MM.1S (cell line): ENCODE results near the gene FCER1G.

ENCODE experiments used
- DNase-seq: peaks from one replicate; pipeline ENCODE4 v3.0.0-alpha.2; 2015
- H2AFZ ChIP-seq: fragments of 300-600 bp; sonication (generic); 2 replicates; pipeline ENCODE4 v1.6.0; 2016; ENCODE audit warnings: antibody characterized with exemption, low read length
- H3F3A ChIP-seq: fragments of 300-600 bp; sonication (generic); 2 replicates; pipeline ENCODE4 v1.6.1; 2016; ENCODE audit warnings: mild to moderate bottlenecking, antibody characterized with exemption, low read length, moderate library complexity, mixed read lengths; ENCODE audit not compliant: insufficient read depth
- H3K27ac ChIP-seq: fragments of 300-600 bp; sonication (generic); 2 replicates; pipeline ENCODE4 v1.5.1; 2016; ENCODE audit warnings: mild to moderate bottlenecking, low read length
- H3K27me3 ChIP-seq: fragments of 300-600 bp; sonication (generic); replicated peaks from 2 replicates; pipeline ENCODE4 v1.6.0; 2016; ENCODE audit warnings: low read length; ENCODE audit not compliant: insufficient read depth
- H3K36me3 ChIP-seq: fragments of 300-600 bp; sonication (generic); replicated peaks from 2 replicates; pipeline ENCODE4 v1.6.1; 2016; ENCODE audit warnings: mild to moderate bottlenecking, low read length, mixed read lengths; ENCODE audit not compliant: insufficient read depth
- H3K4me1 ChIP-seq: fragments of 300-600 bp; sonication (generic); 2 replicates; pipeline ENCODE4 v1.6.1; 2016; ENCODE audit warnings: low read length, mixed read lengths
- H3K4me2 ChIP-seq: fragments of 300-600 bp; sonication (generic); 2 replicates; pipeline ENCODE4 v1.6.0; 2016; ENCODE audit warnings: low read depth, low read length
- H3K4me3 ChIP-seq: fragments of 300-600 bp; sonication (generic); 2 replicates; pipeline ENCODE4 v1.5.1; 2016; ENCODE audit warnings: low read length, mixed read lengths
- H3K79me2 ChIP-seq: fragments of 300-600 bp; sonication (generic); 2 replicates; pipeline ENCODE4 v1.6.1; 2016; ENCODE audit warnings: mixed run types, low read length, mixed read lengths
- H3K9ac ChIP-seq: fragments of 300-600 bp; sonication (generic); 2 replicates; pipeline ENCODE4 v1.6.1; 2016; ENCODE audit warnings: low read length, mixed read lengths
- H3K9me2 ChIP-seq: fragments of 300-600 bp; sonication (generic); replicated peaks from 2 replicates; pipeline ENCODE4 v1.6.1; 2016; ENCODE audit warnings: mild to moderate bottlenecking, low read length, mixed read lengths; ENCODE audit not compliant: insufficient read depth
- H3K9me3 ChIP-seq: fragments of 300-600 bp; sonication (generic); replicated peaks from 2 replicates; pipeline ENCODE4 v1.6.1; 2016; ENCODE audit warnings: mild to moderate bottlenecking, low read length, mixed read lengths; ENCODE audit not compliant: insufficient read depth
- H4K20me1 ChIP-seq: fragments of 300-600 bp; sonication (generic); 2 replicates; pipeline ENCODE4 v1.6.1; 2016; ENCODE audit warnings: mild to moderate bottlenecking, low read length, moderate library complexity, mixed read lengths; ENCODE audit not compliant: insufficient read depth
- CTCF ChIP-seq: fragments of 300-600 bp; sonication (generic); IDR thresholded peaks from 2 replicates; pipeline ENCODE4 v1.5.1; 2016; ENCODE audit warnings: antibody characterized with exemption, low read length, mixed read lengths
- EZH2 ChIP-seq: fragments of 300-600 bp; sonication (generic); optimal IDR thresholded peaks from 2 replicates; pipeline ENCODE3; 2017; ENCODE audit warnings: low read depth, mild to moderate bottlenecking, antibody characterized with exemption, low read length, mixed read lengths
- EZH2phosphoT487 ChIP-seq: fragments of 300-600 bp; sonication (generic); IDR thresholded peaks from 2 replicates; pipeline ENCODE4 v1.6.1; 2018; ENCODE audit warnings: antibody characterized with exemption, low read length

FCER1G gene

GRCh38 chr1:161180639-161181038 is 34.5 kb upstream of the FCER1G start:
- Histone ChIP-seq H3K79me2 (peaks cover 18% of the 10 kb centered on the region), H3K4me2 (no peak overlapping the region), H3K9me2 (no peaks in the 10 kb centered on the region), H2AFZ (no peak overlapping the region), H3K27me3 (no peaks in the 10 kb centered on the region), H4K20me1 (no peaks in the 10 kb centered on the region), H3K4me3 (no peak overlapping the region), H3K27ac (no peak overlapping the region), H3K4me1 (peaks cover 52% of the 10 kb centered on the region), H3K36me3 (no peaks in the 10 kb centered on the region), H3K9ac (no peak overlapping the region), H3F3A (peaks cover 49% of the 10 kb centered on the region), H3K9me3 (no peaks in the 10 kb centered on the region)
- peak; percentile 36 for DNase-seq
- TF ChIP-seq EZH2phosphoT487 (no peak), EZH2 (no peak), CTCF (peak; percentile 66)

GRCh38 chr1:161182214-161182613 is 32.9 kb upstream of the FCER1G start:
- Histone ChIP-seq H3K27ac (peak overlapping the region; percentile 89; the same call in 1 of the 2 replicates), H2AFZ (peak overlapping the region; percentile 51), H4K20me1 (no peaks in the 10 kb centered on the region), H3K9ac (peak overlapping the region; percentile 1; the same call in 1 of the 2 replicates), H3K9me3 (no peaks in the 10 kb centered on the region), H3K4me3 (no peak overlapping the region), H3K79me2 (peaks cover 2% of the 10 kb centered on the region), H3F3A (peaks cover 50% of the 10 kb centered on the region), H3K27me3 (no peaks in the 10 kb centered on the region), H3K4me2 (peak overlapping the region; percentile 44), H3K4me1 (peaks cover 67% of the 10 kb centered on the region), H3K9me2 (no peaks in the 10 kb centered on the region), H3K36me3 (no peaks in the 10 kb centered on the region)
- TF ChIP-seq EZH2phosphoT487 (no peak), CTCF (no peak), EZH2 (no peak)
- DNase-seq, result peak; percentile 89

- peak overlapping the region; percentile 68 for H3K4me2 ChIP-seq
- DNase-seq, result peak; percentile 98
- TF ChIP-seq EZH2phosphoT487, result no peak
- no peak for TF ChIP-seq EZH2
- TF ChIP-seq CTCF, result no peak
- H3K27me3 ChIP-seq, result no peaks in the 10 kb centered on the region
- H4K20me1 ChIP-seq, result no peaks in the 10 kb centered on the region
- H3K9me2 ChIP-seq, result no peaks in the 10 kb centered on the region
- peak overlapping the region; percentile 89 for H3K27ac ChIP-seq
- peak overlapping the region; percentile 25; the same call in 1 of the 2 replicates for H2AFZ ChIP-seq
- H3K79me2 ChIP-seq, result no peaks in the 10 kb centered on the region; the same call in 1 of the 2 replicates
- peak overlapping the region; percentile 32; the same call in 1 of the 2 replicates for H3K4me3 ChIP-seq
- peaks cover 44% of the 10 kb centered on the region for H3F3A ChIP-seq
- H3K9ac ChIP-seq, result peak overlapping the region; percentile 47
- H3K9me3 ChIP-seq, result no peaks in the 10 kb centered on the region
- H3K36me3 ChIP-seq, result no peaks in the 10 kb centered on the region
- peaks cover 63% of the 10 kb centered on the region for H3K4me1 ChIP-seq
These were observed 29.8 kb upstream of the FCER1G start for GRCh38 chr1:161185282-161185682.
